ENCODE data around the gene TMEM255B.
"Not testable (repeated sequence)": the region's sequence is repeated elsewhere in the genome, so short reads cannot be mapped to it uniquely, and the experiment has no call there.

Gene TMEM255B

GRCh38 chr13:113820813-113821651 is 62.0 kb downstream of the TMEM255B start:
- peak; percentile 75 for DNase-seq

GRCh38 chr13:113821847-113822246 is 62.8 kb downstream of the TMEM255B start:
- no peak for DNase-seq

- DNase-seq = no peak
Measured at GRCh38 chr13:113822266-113822665, 63.2 kb downstream of the TMEM255B start.

GRCh38 chr13:113822956-113823744 is 64.1 kb downstream of the TMEM255B start:
- DNase-seq = no peak

GRCh38 chr13:113823771-113824170 is 64.7 kb downstream of the TMEM255B start:
- DNase-seq = no peak

GRCh38 chr13:113825841-113826240 is 66.8 kb downstream of the TMEM255B start:
- DNase-seq = no peak

- not testable (repeated sequence) for DNase-seq
Measured at GRCh38 chr13:113826446-113826845, 67.4 kb downstream of the TMEM255B start.

- no peak for DNase-seq
Measured at GRCh38 chr13:113827021-113827420, 68.0 kb downstream of the TMEM255B start.

GRCh38 chr13:113828282-113828825 is 69.3 kb downstream of the TMEM255B start:
- no peak for DNase-seq

- DNase-seq = not testable (repeated sequence)
Measured at GRCh38 chr13:113830426-113830950, 71.5 kb downstream of the TMEM255B start.

GRCh38 chr13:113831061-113831460 is 72.0 kb downstream of the TMEM255B start:
- no peak for DNase-seq

GRCh38 chr13:113832205-113832604 is 73.2 kb downstream of the TMEM255B start:
- peak; percentile 10 for DNase-seq

- DNase-seq = no peak
Measured at GRCh38 chr13:113832631-113833030, 73.6 kb downstream of the TMEM255B start.

- DNase-seq = no peak
Measured at GRCh38 chr13:113833111-113833830, 74.2 kb downstream of the TMEM255B start.

- not testable (repeated sequence) for DNase-seq
Measured at GRCh38 chr13:113834006-113834405, 75.0 kb downstream of the TMEM255B start.

- no peak for DNase-seq
Measured at GRCh38 chr13:113834496-113835200, 75.6 kb downstream of the TMEM255B start.

GRCh38 chr13:113835461-113836270 is 76.6 kb downstream of the TMEM255B start:
- peak; percentile 8 for DNase-seq

- peak; percentile 52 for DNase-seq
Measured at GRCh38 chr13:113836768-113837559, 77.9 kb downstream of the TMEM255B start.

- peak; percentile 72 for DNase-seq
Measured at GRCh38 chr13:113837560-113838355, 78.7 kb downstream of the TMEM255B start.
